OCI-LY7 (cell line): ENCODE measurements around the gene CNNM2. TPM values are rescaled to one million over a fixed set of nuclear protein-coding genes. Genes with fewer than 3 reads are reported as not detected.

ENCODE experiments used
- BruUV-seq: library from RNA; stranded (reverse); fragments of 400-500 nt; replicated peaks from 2 replicates; lab custom pipeline; 2021; lab: Mats Ljungman, UMichigan
- CTCF ChIA-PET: fragments of 300-600 bp; sonication (Branson Sonifier 250); formaldehyde crosslinking; loops from one replicate; lab custom pipeline; 2022; ENCODE audit warnings: antibody characterized with exemption; ENCODE audit not compliant: unreplicated experiment; lab: Charles Lee
- POLR2A ChIA-PET: fragments of 300-600 bp; sonication (Branson Sonifier 250); formaldehyde crosslinking; loops from one replicate; lab custom pipeline; 2022; ENCODE audit warnings: antibody characterized with exemption; lab: Charles Lee
- DNase-seq: peaks from one replicate; pipeline ENCODE4 v3.0.0-alpha.2; 2015; ENCODE audit warnings: low spot score
- H2AFZ ChIP-seq: fragments of 200-600 bp; sonication (generic), shearing (Covaris generic); 2 replicates; pipeline ENCODE4 v1.6.1; 2014; ENCODE audit warnings: mild to moderate bottlenecking, antibody characterized with exemption, low read length, moderate library complexity
- H3K27ac ChIP-seq: fragments of 200-600 bp; sonication (generic); 2 replicates; pipeline ENCODE4 v1.5.1; 2014; ENCODE audit warnings: mixed run types, low read depth, mild to moderate bottlenecking, moderate library complexity, low read length, inconsistent platforms; ENCODE audit not compliant: poor library complexity, severe bottlenecking
- H3K36me3 ChIP-seq: fragments of 200-600 bp; sonication (generic); 2 replicates; pipeline ENCODE4 v1.6.1; 2014; ENCODE audit warnings: mild to moderate bottlenecking, antibody characterized with exemption, low read length, moderate library complexity, mixed read lengths; ENCODE audit not compliant: insufficient read depth
- H3K4me1 ChIP-seq: fragments of 200-600 bp; sonication (generic); 2 replicates; pipeline ENCODE4 v1.5.1; 2014; ENCODE audit warnings: mild to moderate bottlenecking, low read length; ENCODE audit not compliant: insufficient read depth, poor library complexity, severe bottlenecking
- H3K4me2 ChIP-seq: fragments of 200-600 bp; sonication (generic); 2 replicates; pipeline ENCODE4 v1.6.1; 2014; ENCODE audit warnings: mild to moderate bottlenecking, low read length
- H3K4me3 ChIP-seq: fragments of 200-600 bp; sonication (generic); 2 replicates; pipeline ENCODE4 v1.5.1; 2014; ENCODE audit warnings: mild to moderate bottlenecking, low read depth, low read length; ENCODE audit not compliant: poor library complexity, severe bottlenecking
- H3K79me2 ChIP-seq: fragments of 200-600 bp; sonication (generic); 2 replicates; pipeline ENCODE4 v1.6.1; 2016; ENCODE audit warnings: low read depth, mild to moderate bottlenecking, low read length, moderate library complexity, mixed read lengths; ENCODE audit not compliant: insufficient read depth
- H3K9me2 ChIP-seq: fragments of 200-600 bp; sonication (generic); 2 replicates; pipeline ENCODE4 v1.6.1; 2016; ENCODE audit warnings: mild to moderate bottlenecking, low read length, mixed read lengths; ENCODE audit not compliant: insufficient read depth
- H3K9me3 ChIP-seq: fragments of 200-600 bp; sonication (generic); 2 replicates; pipeline ENCODE4 v1.6.1; 2014; ENCODE audit warnings: mild to moderate bottlenecking, mixed run types, low read length, mixed read lengths
- H4K20me1 ChIP-seq: fragments of 200-600 bp; sonication (generic); 2 replicates; pipeline ENCODE4 v1.6.1; 2014; ENCODE audit warnings: mild to moderate bottlenecking, antibody characterized with exemption, low read length, moderate library complexity, mixed read lengths; ENCODE audit not compliant: insufficient read depth
- EZH2phosphoT487 ChIP-seq: fragments of 200-600 bp; sonication (generic); IDR thresholded peaks from 2 replicates; pipeline ENCODE4 v1.6.1; 2018; ENCODE audit warnings: low read depth, borderline replicate concordance, mild to moderate bottlenecking, mixed run types, antibody characterized with exemption, low read length, moderate library complexity, mixed read lengths
- intact Hi-C: fragments of 100-400 bp; cut with micrococcal nuclease; formaldehyde crosslinking; loops from one replicate; pipeline ENCODE4 v1.10.0; 2022; ENCODE audit not compliant: unreplicated experiment
- total RNA-seq, 2 experiments: library from RNA; depleted of rRNA in 1 of 2; stranded (reverse); fragments of >200 nt in 1 of 2; shearing (Covaris generic) in 1 of 2; gene quantifications; 2 replicates each; pipeline ENCODE4 v1.2.3, GENCODE V29; 2014 to 2022
- TF ChIP-seq, protein P1 (sequence below): fragments of 200-600 bp; sonication (generic); conservative IDR thresholded peaks from 2 replicates; pipeline ENCODE4 v1.5.1; 2014; ENCODE audit warnings: mild to moderate bottlenecking, antibody characterized with exemption, low read length, moderate library complexity, mixed read lengths

The CNNM2 gene
- total RNA-seq, 2 experiments from 2014 or later = 6.6 to 7.2 TPM

DNA sequence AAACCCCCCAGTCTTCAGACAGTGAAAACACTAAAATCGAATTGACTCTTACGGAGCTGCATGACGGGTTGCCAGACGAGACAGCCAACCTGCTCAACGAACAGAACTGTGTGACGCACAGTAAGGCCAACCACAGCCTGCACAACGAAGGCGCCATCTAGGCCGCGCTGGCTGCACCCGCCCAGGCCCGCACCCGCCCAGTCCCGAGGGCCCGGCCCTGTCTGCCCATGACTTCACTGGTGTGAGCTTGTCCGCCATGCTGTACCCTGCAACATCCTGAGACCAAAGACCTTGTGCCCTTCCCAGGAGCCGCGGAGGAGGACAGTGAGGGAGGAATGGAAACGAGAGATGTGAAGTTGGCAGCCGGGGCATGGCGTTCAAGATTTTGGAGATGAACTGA is 158.9 kb downstream of the CNNM2 start:
- no peak for DNase-seq
- Histone ChIP-seq H3K27ac (no peak overlapping the region), H2AFZ (no peak overlapping the region), H3K36me3 (no peaks in the 10 kb centered on the region), H3K4me2 (no peak overlapping the region), H3K9me3 (no peaks in the 10 kb centered on the region), H3K9me2 (no peaks in the 10 kb centered on the region), H3K4me3 (no peak overlapping the region), H3K4me1 (no peaks in the 10 kb centered on the region), H3K79me2 (no peaks in the 10 kb centered on the region), H4K20me1 (no peaks in the 10 kb centered on the region)
- ChIA-PET CTCF (no interaction called here), POLR2A (interaction anchor here (0.5 to 0.7 kb wide), 2 partner anchors 155 to 217 kb away, joined by 3 to 4 read pairs; no protein-coding TSS in a partner anchor)
- BruUV-seq = no TSS peak
- intact Hi-C loops = no loop called here
- TF ChIP-seq, protein P1, sequence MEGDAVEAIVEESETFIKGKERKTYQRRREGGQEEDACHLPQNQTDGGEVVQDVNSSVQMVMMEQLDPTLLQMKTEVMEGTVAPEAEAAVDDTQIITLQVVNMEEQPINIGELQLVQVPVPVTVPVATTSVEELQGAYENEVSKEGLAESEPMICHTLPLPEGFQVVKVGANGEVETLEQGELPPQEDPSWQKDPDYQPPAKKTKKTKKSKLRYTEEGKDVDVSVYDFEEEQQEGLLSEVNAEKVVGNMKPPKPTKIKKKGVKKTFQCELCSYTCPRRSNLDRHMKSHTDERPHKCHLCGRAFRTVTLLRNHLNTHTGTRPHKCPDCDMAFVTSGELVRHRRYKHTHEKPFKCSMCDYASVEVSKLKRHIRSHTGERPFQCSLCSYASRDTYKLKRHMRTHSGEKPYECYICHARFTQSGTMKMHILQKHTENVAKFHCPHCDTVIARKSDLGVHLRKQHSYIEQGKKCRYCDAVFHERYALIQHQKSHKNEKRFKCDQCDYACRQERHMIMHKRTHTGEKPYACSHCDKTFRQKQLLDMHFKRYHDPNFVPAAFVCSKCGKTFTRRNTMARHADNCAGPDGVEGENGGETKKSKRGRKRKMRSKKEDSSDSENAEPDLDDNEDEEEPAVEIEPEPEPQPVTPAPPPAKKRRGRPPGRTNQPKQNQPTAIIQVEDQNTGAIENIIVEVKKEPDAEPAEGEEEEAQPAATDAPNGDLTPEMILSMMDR = no peak
- no peak for TF ChIP-seq EZH2phosphoT487

DNA sequence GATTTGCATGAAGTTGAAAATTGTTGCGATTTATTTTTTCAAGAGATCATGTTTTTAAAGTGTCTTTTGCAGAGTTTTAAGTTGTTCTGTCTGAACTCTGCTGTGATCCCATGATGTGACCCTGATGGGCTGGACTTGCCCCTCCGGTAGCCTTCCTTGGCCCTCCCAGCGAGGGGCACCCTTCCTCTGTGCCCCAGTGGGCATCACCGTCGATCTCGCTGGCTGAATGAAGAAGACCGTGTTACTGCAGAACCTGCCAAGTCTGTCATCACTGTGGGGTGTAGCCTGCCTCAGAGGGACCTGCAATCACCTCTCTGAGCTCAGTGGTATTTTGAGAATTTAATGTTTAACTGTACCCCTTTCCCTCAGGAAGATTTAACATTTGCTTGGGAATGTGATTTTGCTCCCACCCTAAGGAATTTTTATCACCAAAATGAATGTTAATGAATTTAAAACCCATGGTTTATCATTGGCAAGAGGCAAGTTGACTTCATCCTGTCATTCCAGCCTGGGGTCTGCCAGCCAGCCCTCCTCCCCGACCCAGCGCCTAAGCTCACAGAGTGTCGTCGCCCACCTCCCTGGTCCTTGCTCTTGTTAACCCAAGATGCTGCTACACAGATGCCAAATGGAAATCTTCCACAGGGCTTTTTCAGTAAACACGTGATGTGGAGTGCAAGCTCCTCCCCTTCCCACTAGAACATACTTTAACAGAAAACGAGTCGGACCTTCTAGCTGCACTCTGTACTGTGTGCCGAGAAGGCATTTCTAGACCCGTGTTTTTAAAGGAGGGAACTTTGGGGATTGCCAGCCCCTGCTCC is 159.6 kb downstream of the CNNM2 start:
- Histone ChIP-seq H2AFZ (no peak overlapping the region), H3K4me2 (no peak overlapping the region), H3K9me3 (no peaks in the 10 kb centered on the region), H3K27ac (no peak overlapping the region), H3K79me2 (no peaks in the 10 kb centered on the region), H3K36me3 (peaks cover 1% of the 10 kb centered on the region), H3K4me1 (no peaks in the 10 kb centered on the region), H4K20me1 (no peaks in the 10 kb centered on the region), H3K9me2 (no peaks in the 10 kb centered on the region), H3K4me3 (no peak overlapping the region)
- TF ChIP-seq, protein P1 = no peak
- TF ChIP-seq EZH2phosphoT487 = no peak
- intact Hi-C loops = no loop called here
- ChIA-PET CTCF (interaction anchor here (0.5 kb wide), 1 partner anchor 129 kb away, joined by 3 read pairs; no protein-coding TSS in a partner anchor), POLR2A (interaction anchor here (0.5 to 0.7 kb wide), 3 partner anchors 155 to 285 kb away, joined by 3 to 4 read pairs (median 4); no protein-coding TSS in a partner anchor)
- no peak for DNase-seq
- BruUV-seq = no TSS peak

DNA sequence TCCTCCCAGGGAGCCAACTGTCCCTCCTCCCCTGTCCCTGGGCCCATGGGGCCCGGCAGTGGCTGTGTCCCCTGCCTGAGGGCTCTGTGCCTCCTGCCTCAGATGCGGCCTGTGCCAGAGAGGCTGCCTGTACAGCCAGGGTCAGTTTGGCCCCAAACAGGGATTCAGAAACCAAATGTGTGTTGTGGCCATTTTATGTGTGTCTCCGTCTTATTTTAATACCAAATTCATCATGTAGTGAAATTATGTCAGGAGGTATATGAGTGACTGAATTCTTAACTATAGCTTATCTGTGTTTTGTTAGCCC is 160.2 kb downstream of the CNNM2 start:
- no peak overlapping the region for H3K4me3 ChIP-seq
- no peaks in the 10 kb centered on the region for H3K9me2 ChIP-seq
- H3K27ac ChIP-seq = no peak overlapping the region
- no peak overlapping the region for H3K4me2 ChIP-seq
- H3K4me1 ChIP-seq = no peaks in the 10 kb centered on the region
- no TSS peak for BruUV-seq
- H2AFZ ChIP-seq = no peak overlapping the region
- no peaks in the 10 kb centered on the region for H3K79me2 ChIP-seq
- no peaks in the 10 kb centered on the region for H3K9me3 ChIP-seq
- ChIA-PET POLR2A (interaction anchor here (0.5 kb wide), 1 partner anchor 286 kb away, joined by 4 read pairs; no protein-coding TSS in a partner anchor), CTCF (interaction anchor here (0.5 kb wide), 1 partner anchor 129 kb away, joined by 3 read pairs; no protein-coding TSS in a partner anchor)
- intact Hi-C loops = no loop called here
- H3K36me3 ChIP-seq = peaks cover 7% of the 10 kb centered on the region
- TF ChIP-seq, protein P1 = no peak
- no peak for TF ChIP-seq EZH2phosphoT487
- no peaks in the 10 kb centered on the region for H4K20me1 ChIP-seq
- DNase-seq = no peak
